Caki2 (cell line): Measurements from ENCODE around the gene PSMC4. TPM values are rescaled to one million over a fixed set of nuclear protein-coding genes. Genes with fewer than 3 reads are reported as not detected.
A peak's percentile ranks its signal among the peaks of the same experiment; 100 is the strongest.
"Not testable (repeated sequence)": the region's sequence is repeated elsewhere in the genome, so short reads cannot be mapped to it uniquely, and the experiment has no call there.

Experiments used
- DNase-seq: peaks from one replicate; pipeline ENCODE4 v3.0.0-alpha.2; 2015; ENCODE audit warnings: low read depth
- in situ Hi-C: cut with HindIII; loops from 2 replicates; pipeline ENCODE4 v1.10.0; 2016; ENCODE audit warnings: low sequenced_read_pairs, low pct_unique_long_range_greater_than_20kb, mixed read lengths
- total RNA-seq: library from RNA; depleted of rRNA; stranded (reverse); fragments of >200 nt; shearing (Covaris generic); gene quantifications from 2 replicates; pipeline ENCODE4 v1.2.3, GENCODE V29; 2014; ENCODE audit warnings: low replicate concordance

PSMC4 gene
- total RNA-seq, 1 experiment from 2014 or later, result 244 TPM

DNA sequence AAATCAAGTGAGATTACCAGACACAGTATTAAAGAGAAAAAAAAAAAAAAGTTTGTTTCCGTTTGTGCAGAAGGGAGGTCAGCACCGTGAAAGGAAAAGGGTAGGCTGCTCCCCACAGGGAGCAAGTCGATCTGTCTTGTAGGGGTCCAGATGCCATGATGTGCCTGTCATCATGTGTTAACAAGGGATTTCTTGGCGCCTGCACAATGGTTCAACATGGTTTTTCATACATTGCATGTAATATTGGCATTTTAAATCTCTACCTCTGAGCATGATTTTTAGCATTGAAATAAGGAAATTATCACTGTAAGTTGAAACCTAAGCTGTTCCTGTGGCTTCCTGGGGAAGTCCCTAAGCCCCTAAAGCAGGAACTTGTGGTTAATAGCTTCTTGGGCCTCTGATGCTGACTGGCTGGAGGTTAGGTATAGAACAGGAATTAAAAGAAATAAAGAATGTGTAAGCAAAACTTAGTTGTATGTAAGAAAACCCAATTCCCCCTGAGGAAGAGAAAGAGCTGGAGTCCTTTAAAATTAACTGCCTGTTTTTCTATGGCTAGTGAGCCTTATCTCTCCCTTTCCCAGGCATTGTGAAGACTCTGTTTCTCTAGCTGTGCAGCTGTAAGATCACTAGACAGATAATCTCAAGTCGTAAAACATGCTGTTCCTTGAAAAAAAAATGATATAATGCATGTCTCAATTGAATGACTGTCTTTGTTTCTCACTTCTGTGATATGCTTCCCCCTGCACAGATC lies 29.2 kb upstream of the PSMC4 start:
- in situ Hi-C loops, result no loop called here
- DNase-seq, result peak; percentile 59

DNA sequence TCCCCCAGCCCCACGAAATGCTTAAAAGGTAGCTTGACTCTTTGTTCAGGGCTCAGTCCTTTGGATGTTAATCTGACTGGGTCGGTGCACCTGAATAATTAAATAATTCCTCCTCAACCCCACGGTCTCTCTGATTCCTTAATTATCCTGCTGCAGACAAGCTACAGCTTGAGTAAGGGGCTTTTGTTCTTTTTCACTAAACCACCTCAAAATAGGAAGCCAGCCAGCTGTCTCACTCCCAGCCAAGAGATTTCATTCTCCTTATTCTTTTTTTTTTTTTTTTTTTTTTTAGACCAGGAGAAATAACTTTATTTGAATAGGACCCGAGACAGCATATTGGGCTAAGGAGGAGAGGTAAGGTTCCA lies 28.6 kb upstream of the PSMC4 start:
- in situ Hi-C loops, result no loop called here
- DNase-seq, result no peak

DNA sequence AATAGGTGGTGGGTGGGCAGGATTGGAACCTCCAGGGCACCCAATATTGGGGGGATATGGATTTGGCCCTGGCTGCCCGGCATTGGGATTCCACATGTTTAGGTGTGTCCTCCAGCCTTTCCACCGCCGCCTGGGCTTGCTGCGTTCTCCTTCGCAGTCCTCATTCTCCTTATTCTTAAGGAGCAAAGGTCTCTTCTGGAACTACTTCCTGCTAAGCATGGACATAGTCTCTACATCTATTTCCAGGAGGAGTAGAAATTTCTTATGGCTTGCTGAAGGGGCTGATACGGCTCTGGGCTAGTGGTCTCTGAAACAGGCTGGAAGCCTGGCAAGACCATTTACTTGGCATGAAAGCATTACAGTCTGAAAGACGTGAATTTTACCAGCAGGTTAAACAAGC lies 27.4 kb upstream of the PSMC4 start:
- in situ Hi-C loops, result no loop called here
- no peak for DNase-seq

DNA sequence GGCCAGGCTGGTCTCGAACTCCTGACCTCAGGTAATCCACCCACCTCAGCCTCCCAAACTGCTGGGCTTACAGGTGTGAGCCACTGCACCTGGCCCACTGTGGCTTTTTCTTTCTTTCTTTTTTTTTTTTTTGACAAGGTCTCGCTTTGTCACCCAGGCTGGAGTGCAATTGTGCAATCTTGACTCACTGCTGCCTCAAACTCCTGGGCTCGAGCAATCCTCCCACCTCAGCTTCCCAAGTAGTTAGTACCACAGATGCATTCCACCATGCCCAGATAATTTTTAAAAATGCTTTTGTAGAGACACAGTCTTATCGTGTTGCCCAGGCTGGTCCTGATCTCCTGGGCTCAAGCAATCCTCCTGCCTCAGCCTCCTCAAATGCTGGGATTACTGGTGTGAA lies 24.4 kb upstream of the PSMC4 start:
- no peak for DNase-seq
- in situ Hi-C loops, result no loop called here

DNA sequence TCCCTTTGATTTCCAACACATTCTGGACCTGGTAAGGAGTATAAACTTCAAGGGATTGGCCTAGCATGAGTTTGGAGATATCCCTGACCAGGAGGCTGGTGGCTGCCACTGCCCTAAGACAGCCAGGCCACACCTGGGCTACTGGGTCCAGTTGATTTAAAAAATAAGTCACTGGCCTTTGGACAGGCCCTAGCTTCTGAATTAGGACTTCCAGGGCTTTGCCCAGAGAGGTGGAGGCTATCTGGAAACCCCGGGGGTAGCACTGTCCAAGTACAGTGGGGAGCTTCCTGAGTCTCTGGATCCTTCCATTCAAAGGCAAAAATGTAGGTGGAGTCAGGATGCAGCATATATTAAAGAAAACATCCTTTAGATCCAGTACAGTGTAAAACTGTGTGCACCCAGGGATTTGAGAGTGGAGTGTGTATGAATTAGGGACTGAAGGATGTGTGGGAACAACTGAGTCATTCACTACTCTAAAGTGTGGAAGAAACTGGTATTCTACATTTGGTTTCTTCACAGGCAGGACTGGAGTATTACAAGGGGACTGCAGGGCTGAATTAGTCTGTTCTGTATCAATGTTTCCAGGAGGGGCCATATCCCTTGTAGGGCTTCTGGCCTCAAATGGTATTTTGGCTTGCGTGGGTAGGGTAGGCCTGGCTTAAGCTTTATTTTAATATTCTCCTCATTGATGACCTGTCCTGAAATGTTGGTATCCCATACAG lies 21.8 kb upstream of the PSMC4 start:
- in situ Hi-C loops, result no loop called here
- DNase-seq, result no peak

DNA sequence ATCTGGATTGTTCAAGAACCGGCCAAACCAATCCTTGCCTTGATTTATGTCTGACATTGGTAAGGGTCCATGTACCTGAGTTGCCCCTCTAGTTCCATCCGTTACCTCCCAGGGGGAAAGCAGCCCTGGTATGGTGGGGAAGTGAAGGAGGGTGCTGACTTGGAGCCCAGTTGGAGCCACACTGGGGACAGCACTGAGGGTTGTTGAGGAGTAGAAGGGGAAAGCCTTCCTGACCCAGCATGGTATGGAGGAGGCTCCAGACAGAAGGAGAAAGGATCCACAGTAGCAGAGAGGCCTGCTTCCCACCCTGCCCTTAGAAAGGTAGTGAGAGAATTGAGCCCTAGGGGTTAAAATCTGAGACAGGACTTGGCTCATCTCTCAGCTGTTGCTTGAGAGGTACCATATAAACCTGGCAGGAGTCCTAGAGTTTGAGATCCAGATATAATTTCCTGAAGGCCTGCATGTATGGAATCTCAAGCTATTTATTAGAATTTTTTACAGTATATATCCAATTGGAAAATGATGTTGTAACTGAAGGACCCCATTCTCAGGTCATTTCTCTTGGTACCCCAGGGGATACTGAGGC lies 19.8 kb upstream of the PSMC4 start:
- no peak for DNase-seq
- in situ Hi-C loops, result no loop called here

DNA sequence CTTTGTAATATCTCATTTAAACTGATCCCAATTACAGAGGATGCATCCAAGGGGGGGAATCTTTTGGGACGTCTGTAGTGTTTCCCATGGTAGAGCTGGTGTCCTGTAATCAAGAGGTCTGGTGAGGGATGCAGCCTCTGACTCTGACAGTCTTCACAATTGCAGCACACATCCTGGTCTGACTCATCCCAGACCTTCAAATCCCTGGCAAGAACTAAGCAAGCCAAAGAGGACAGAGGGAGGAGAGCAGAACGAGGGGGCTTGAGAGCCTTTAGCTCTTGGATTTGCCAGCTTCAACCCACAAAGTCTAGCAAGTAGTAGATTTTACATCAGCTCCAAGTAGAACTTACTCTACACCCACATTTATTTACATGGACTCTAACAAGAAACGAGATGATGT lies 19.3 kb upstream of the PSMC4 start:
- no peak for DNase-seq
- in situ Hi-C loops, result no loop called here

DNA sequence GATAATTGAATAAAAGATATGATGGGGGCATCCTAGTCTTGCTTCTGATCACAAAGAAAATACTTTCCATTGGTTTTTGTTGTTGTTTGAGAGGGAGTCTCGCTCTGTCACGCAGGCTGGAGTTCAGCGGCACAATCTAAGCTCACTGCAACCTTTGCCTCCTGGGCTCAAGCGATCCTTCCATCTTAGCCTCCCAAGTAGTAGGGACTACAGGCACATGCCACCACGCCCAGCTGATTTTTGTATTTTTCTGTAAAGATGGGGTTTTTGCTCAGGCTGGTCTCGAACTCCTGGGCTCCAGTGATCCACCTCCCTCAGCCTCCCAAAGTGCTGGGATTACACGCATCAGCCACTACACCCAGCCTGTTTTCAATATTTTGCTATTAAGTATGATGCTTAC lies 17.1 kb upstream of the PSMC4 start:
- DNase-seq, result no peak
- in situ Hi-C loops, result no loop called here

DNA sequence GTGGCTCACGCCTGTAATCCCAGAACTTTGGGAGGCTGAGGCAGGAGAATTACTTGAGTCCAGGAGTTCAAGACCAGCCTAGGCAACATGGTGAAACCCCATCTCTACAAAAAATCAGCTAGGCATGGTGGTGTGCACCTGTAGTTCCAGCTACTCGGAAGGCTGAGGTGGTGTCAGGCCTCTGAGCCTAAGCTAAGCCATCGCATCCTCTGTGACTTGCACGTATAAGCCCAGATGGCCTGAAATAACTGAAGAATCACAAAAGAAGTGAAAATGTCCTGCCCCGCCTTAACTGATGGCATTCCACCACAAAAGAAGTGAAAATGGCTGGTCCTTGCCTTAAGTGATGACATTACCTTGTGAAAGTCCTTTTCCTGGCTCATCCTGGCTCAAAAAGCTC lies 13.1 kb upstream of the PSMC4 start:
- in situ Hi-C loops, DNase-seq: not testable (repeated sequence)

DNA sequence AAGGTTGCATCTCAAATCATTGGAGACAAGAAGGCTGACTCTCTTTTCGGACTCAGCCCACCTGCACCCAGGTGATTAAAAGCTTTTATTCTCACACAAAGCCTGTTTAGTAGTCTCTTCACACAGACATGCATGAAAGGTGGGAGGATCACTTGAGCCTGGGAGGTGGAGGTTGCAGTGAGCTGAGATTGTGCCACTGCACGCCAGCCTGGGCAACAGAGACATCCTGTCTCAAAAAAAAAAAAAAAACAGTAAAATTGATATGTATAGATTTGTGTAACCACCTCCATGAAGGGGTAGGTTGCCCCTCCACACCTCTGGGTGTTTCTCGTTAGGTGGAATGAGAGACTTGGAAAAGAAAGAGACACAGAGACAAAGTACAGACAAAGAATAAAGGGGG lies 12.0 kb upstream of the PSMC4 start:
- not testable (repeated sequence) for DNase-seq

DNA sequence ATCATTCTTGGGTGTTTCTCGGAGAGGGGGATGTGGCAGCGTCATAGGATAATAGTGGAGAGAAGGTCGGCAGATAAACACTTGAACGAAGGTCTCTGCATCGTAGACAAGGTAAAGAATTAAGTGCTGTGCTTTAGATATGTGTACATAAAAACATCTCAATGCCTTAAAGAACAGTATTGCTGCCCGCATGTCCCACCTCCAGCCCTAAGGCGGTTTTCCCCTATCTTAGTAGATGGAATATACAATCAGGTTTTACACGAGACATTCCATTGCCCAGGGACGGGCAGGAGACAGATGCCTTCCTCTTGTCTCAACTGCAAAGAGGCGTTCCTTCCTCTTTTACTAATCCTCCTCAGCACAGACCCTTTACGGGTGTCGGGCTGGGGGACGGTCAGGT lies 11.6 kb upstream of the PSMC4 start:
- in situ Hi-C loops, DNase-seq: not testable (repeated sequence)

More for the DNA sequence above, 12.0 kb upstream of the PSMC4 start:
- in situ Hi-C loops, result not testable (repeated sequence)

DNA sequence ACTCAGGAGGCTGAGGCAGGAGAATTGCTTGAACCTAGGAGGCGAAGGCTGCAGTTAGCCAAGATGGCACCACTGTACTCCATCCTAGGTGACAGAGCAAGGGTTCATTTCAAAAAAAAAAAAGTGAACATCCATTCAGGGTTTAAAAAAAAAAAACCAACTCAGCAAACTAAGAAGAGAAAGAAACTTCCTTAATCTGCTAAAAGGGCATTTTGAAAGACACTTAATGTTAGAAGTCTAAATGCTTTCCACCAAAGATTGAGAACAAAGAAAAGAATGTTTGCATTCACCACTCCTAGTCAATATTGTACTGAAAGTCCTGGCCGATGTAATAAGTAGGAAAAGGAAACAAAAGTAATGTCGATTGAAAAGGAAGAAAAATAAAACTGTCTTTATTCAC lies 7.1 kb upstream of the PSMC4 start:
- in situ Hi-C loops, result no loop called here
- no peak for DNase-seq

DNA sequence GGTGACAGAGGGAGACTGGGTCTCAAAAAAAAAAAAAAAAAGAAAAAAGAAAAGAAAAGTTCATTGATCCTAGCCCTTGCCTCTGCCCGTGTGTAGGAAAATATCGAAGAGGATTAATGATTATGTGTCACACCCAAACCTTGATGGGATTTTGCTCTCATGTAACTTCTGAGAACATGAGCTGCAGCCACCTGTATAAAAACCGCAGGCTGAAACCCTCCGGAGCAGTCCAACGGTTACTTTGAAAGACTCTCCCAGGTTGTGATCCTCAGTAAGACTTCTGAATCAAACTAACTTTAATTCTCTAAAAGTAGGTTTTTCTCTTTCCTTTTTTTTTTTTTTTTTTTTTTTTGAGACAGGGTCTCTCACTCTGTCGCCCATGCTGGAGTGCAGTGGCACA lies 4.3 kb upstream of the PSMC4 start:
- no peak for DNase-seq
- in situ Hi-C loops, result no loop called here

DNA sequence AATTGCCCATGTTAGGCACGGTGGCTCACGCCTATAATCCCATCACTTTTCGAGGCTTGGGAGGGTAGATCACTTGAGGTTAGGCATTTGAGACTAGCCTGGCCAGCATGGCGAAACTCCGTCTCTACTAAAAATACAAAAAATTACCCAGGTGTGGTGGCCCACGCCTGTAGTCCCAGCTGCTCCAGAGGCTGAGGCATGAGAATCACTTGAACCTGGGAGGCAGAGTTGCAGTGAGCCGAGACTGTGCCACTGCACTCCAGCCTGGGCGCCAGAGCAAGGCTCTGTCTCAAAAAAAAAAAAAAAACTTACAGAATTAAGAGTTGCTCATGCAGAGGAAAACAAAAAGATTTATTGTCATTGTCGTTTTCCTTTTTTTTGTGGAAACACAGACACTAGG lies 3.4 kb upstream of the PSMC4 start:
- no peak for DNase-seq
- in situ Hi-C loops, result no loop called here

DNA sequence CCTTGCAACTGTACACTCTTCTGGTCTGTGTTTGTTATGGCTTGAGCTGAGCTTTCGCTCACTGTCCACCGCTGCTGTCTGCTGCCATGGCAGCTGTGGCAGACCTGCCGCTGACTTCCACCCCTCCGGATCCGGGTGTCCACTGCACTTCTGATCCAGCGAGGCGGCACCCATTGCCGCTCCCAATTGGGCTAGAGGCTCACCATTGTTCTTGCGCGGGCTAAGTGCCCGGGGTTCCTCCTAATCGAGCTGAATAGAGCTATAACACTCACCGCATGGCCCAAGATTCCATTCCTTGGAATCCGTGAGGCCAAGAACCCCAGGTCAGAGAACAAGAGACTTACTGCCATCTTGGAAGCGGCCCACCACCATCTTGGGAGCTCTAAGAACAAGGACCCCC lies 2.2 kb upstream of the PSMC4 start:
- in situ Hi-C loops, result no loop called here
- DNase-seq, result no peak

DNA sequence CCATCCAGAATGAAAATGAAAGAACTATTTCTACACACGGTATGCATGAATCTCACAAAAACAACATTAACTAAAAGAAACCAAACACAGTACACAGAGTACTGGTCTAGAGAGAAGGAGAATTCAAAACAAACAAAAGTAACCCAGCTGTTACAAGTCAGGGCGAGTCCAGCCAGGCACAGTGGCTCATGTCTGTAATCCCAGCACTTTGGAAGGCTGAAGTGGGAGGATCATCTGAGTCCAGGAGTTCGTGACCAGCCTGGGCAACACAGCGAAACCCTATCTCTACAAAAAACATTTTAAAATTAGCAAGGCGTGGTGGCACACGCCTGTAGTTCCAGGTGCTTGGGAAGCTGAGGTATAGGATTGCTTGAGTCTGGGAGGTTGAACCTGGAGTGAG lies 1.7 kb upstream of the PSMC4 start:
- peak; percentile 46 for DNase-seq
- in situ Hi-C loops, result no loop called here

DNA sequence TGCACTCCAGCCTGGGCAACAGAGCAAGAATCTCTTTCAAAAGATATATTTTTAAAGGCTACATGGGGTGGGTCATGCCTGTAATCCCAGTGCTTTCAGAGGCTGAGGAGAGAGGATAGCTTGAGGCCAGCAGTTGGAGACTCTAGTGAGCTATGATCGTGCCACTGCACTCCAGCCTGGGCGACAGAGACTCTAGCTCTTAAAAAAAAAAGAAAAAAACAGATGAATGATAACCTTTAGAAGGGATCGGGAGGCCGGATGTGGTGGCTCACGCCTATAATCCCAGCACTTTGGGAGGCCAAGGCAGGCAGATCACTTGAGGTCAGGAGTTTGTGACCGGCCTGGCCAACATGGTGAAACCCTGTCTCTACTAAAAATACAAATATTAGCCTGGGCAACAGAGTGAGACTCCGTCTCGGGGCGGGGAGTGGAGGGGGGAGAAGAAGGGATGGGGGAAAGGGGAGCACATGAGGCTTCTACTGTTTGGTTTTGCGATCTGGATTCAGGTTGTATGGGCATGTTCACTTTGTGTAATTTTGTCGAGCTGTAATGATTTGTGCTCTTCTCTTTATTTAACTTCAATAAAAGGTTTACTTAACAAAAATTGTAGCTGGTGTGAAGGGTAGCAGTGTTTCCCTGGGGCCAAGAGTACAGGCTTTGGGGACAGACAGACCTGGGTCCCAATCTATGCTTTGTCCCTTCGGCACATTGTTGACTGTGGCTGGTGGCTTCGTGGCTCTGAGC lies 1.1 kb upstream of the PSMC4 start:
- no peak for DNase-seq
- in situ Hi-C loops, result no loop called here

DNA sequence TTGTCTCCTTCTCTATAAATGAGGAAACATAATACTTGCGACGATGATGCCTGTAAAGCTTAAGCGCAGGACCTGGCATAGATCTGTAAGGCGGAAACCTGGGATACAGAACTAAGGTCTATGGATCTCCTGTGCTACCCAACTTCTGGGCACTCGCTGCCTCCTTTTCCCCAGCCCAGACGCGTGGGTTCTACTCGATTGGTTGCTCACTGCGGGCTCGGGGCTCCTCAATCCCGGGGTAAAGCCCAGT lies 615 bp upstream of the PSMC4 start:
- no peak for DNase-seq
- in situ Hi-C loops, result no loop called here

DNA sequence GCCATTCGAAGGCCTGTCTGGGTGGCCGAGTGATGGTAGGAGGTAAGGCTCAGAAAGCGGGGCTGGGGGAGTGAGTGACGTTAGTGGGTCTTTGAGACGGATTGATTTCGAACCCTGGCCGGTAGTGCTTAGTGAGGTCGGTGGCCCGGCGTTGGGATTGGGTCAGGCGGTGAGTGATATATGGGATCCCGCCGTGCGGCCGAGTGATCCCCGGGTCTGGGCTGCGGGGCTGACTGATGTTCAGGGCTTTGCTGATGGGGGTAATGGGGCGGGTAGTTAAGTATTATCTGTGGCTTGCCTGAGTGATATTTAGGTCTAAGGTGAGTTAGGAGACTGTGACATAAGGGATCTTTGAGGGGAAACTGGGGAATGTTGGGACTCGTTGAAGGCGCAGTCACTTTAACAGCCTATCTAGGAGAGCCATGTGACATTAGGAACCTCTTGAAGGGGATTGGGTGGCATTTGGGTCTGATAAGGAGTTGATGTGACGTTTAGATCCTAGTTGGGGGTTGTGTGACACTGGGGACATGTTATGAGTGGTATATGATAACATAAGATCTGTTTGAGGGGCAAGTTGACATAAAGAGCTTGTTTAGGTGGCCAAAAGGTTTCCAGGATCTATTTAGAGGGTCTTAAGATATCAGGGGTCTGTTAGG lies 543 bp downstream of the PSMC4 start:
- in situ Hi-C loops, result no loop called here
- no peak for DNase-seq
